ENCODE measurements around the gene GTPBP4.

GRCh38 chr10:1061930-1062774 lies 73.9 kb downstream of the GTPBP4 start:
- no peak for TF ChIP-seq REST (IDR thresholded peaks at IDR 0.05)
- TF ChIP-seq PBX3 (IDR thresholded peaks at IDR 0.05) = no peak
- TF ChIP-seq PHF8 (IDR thresholded peaks at IDR 0.05; ENCODE audit: borderline replicate concordance, low read depth) = no peak
- TF ChIP-seq CTCF (IDR thresholded peaks at IDR 0.05) = no peak
- no peak for TF ChIP-seq CHD2 (IDR thresholded peaks at IDR 0.05; ENCODE audit: low read length, partially characterized antibody)
- TF ChIP-seq POLR2A (IDR thresholded peaks at IDR 0.05; ENCODE audit: low read length) = no peak
